ENCODE results near the gene CHFR. TPM values are rescaled to one million over a fixed set of nuclear protein-coding genes. Genes with fewer than 3 reads are reported as not detected.
"Not testable (repeated sequence)": the region's sequence is repeated elsewhere in the genome, so short reads cannot be mapped to it uniquely, and the experiment has no call there.

Gene CHFR, protein sequence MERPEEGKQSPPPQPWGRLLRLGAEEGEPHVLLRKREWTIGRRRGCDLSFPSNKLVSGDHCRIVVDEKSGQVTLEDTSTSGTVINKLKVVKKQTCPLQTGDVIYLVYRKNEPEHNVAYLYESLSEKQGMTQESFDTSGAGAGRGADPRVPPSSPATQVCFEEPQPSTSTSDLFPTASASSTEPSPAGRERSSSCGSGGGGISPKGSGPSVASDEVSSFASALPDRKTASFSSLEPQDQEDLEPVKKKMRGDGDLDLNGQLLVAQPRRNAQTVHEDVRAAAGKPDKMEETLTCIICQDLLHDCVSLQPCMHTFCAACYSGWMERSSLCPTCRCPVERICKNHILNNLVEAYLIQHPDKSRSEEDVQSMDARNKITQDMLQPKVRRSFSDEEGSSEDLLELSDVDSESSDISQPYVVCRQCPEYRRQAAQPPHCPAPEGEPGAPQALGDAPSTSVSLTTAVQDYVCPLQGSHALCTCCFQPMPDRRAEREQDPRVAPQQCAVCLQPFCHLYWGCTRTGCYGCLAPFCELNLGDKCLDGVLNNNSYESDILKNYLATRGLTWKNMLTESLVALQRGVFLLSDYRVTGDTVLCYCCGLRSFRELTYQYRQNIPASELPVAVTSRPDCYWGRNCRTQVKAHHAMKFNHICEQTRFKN
- total RNA-seq (64.7 and 66.5 TPM in 2 replicates), polyA plus RNA-seq (45.4 and 57.0 TPM in 2 replicates), polyA minus RNA-seq (123 and 127 TPM in 2 replicates), Bru-seq, nascent RNA (percentile 70 among the genes with signal in this experiment), BruChase-seq, experiment 1, labeled RNA remaining after a 6-hour chase (percentile 84 among the genes with signal in this experiment), BruChase-seq, experiment 2, labeled RNA remaining after a 2-hour chase (percentile 84 among the genes with signal in this experiment)
- 37.3 and 39.1 TPM in 2 replicates for polyA plus RNA-seq (2011; cell fraction: cytosol; rRNA removed)
- polyA plus RNA-seq (2011; cell fraction: nucleus; rRNA removed), result 161 and 181 TPM in 2 replicates
- 30.0 and 36.7 TPM in 2 replicates for polyA plus RNA-seq (2012)
- polyA minus RNA-seq (2011; cell fraction: cytosol; rRNA and poly(A)+ RNA removed), result not detected
- polyA minus RNA-seq (2011; cell fraction: nucleus; rRNA and poly(A)+ RNA removed), result 68.0 and 78.4 TPM in 2 replicates
- long read RNA-seq, transcript CHFR-205 (18 exons, 3,250 nt), result major isoform, 14 of 83 reads
- long read RNA-seq, partial matches to known transcripts, result 11 of 83 reads
- long read RNA-seq, other reads (novel, unspliced or antisense), result 53 of 83 reads

DNA sequence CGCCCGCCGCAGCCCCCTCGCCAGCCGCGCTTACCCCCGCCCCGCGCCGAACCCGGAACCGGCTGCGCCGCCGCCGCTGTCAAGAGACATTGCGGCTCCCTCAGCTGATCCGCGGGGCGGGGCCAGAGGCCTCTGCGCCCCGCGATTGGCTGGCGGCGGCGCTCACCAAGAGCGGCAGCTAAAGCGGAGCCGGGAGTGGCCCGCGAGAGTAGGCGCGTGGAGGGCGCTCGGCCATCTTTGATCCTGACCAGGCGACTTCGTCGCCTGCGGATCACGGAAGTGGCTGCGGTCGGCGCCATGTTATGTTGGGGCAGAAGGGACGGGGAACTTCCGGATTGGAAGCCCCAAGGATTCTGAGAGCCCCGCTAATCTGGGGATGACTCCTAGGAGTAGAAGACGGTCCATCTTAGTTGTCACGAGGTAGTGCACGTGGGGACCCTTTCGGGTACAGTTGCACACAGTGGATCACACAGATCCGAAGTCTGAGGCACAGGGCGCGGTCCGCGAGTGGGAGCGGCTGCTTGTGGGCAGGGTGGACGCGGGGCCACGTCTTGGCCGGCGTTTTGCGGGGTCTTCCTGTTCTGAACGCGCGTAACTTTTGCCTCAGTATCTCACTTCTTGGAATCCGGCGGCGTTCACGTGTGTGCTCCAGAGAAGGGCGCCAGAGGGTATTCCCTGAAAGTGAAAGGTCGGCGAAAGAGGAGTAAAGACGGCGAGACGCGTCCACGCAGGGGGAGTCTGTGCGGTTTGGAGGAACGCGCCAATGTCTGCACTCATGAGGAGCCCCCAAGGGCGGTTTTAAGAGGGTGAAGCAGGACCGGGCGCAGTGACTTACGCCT lies at the start of gene CHFR:
Gene CHFR, minus strand, starts transcription at position 93 of the 839 bp plus-strand sequence. CDS start 277 bp downstream, outside the sequence.
- Histone ChIP-seq H4K20me1 (replicated peaks; ENCODE audit: control insufficient read depth, extremely low read depth, insufficient read depth, low read length) (no peaks in the 10 kb centered on the region), H3K9me3 (replicated peaks; ENCODE audit: control insufficient read depth, insufficient read depth, low read length) (no peaks in the 10 kb centered on the region), H3K27me3 (ENCODE audit: control insufficient read depth in 2 of 2, insufficient read depth in 2 of 2, low read length in 2 of 2) (no peaks in the 10 kb centered on the region), H3K79me2 (ENCODE audit: control insufficient read depth, insufficient read depth, low read length) (peaks cover 13% of the 10 kb centered on the region), H2AFZ (ENCODE audit: low read depth, low read length) (peak within 1 kb of the TSS; percentile 78), H3K27ac (ENCODE audit: insufficient read depth, low read depth, low read length) (peak within 1 kb of the TSS; percentile 69), H3K9me1 (replicated peaks; ENCODE audit: control insufficient read depth, extremely low read depth, insufficient read depth, low read length) (no peaks in the 10 kb centered on the region), H3K9ac (replicated peaks; ENCODE audit: extremely low read depth, insufficient read depth, low read length) (peak within 1 kb of the TSS; percentile 81), H3K4me3 (replicated peaks in 1 of 3; ENCODE audit: insufficient read depth in 1 of 3, low read depth in 1 of 3, low read length in 3 of 3) (peak within 1 kb of the TSS; percentile 52 to 90 (median 67)), H3K4me1 (ENCODE audit: control insufficient read depth, extremely low read depth, insufficient read depth, low read length) (no peaks in the 10 kb centered on the region), H3K36me3 (ENCODE audit: control insufficient read depth in 2 of 2, extremely low read depth in 1 of 2, insufficient read depth in 2 of 2, low read length in 2 of 2) (peaks cover 0 to 3% of the 10 kb centered on the region in 2 experiments), H3K4me2 (ENCODE audit: insufficient read depth, low read length) (peak within 1 kb of the TSS; percentile 69)
- POLR2A ChIA-PET, result interaction anchor here (0.6 kb wide), 1 partner anchor 190 kb away, joined by 3 read pairs; no protein-coding TSS in a partner anchor
- CTCF ChIA-PET, result interaction anchor here (0.6 to 0.9 kb wide), 2 partner anchors 13 to 17 kb away, joined by 3 to 6 read pairs; no protein-coding TSS in a partner anchor
- peak; percentile 82 for FAIRE-seq
- DNase-seq (ENCODE audit: low read depth, low spot score), result peak; percentile 97
- intact Hi-C loops (cut with micrococcal nuclease) (loop anchor here (1.0 to 2.0 kb wide), 3 partner anchors 21 to 193 kb away; partner anchors contain the start of gene ZNF140), dilution Hi-C loops (cut with MboI; ENCODE audit: extremely low pct_ligation_motif_present, low sequenced_read_pairs) (no loop called here)
- TF ChIP-seq FOS (IDR thresholded peaks at IDR 0.05; ENCODE audit: borderline replicate concordance, insufficient read depth, low read length) (no peak), JUN (IDR thresholded peaks at IDR 0.05; ENCODE audit: borderline replicate concordance, insufficient read depth, insufficient read length, low read depth) (no peak), POLR2A (IDR thresholded peaks at IDR 0.05; ENCODE audit: low read depth, low read length) (peak; percentile 65), GATA2 (IDR thresholded peaks at IDR 0.05; ENCODE audit: insufficient read depth, insufficient read length, low read depth, low read length) (no peak), POLR2AphosphoS5 (IDR thresholded peaks at IDR 0.05; ENCODE audit: insufficient read depth, low read depth, low read length) (peak; percentile 59), MYC (IDR thresholded peaks at IDR 0.05; ENCODE audit: low read depth, low read length) (no peak), EZH2 (IDR thresholded peaks at IDR 0.05; ENCODE audit: borderline replicate concordance, low read depth, low read length, severe bottlenecking) (no peak)
- TF ChIP-seq, protein P1, sequence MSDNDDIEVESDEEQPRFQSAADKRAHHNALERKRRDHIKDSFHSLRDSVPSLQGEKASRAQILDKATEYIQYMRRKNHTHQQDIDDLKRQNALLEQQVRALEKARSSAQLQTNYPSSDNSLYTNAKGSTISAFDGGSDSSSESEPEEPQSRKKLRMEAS (IDR thresholded peaks at IDR 0.05; ENCODE audit: insufficient read depth, insufficient read length), result no peak
- TF ChIP-seq, protein P2, sequence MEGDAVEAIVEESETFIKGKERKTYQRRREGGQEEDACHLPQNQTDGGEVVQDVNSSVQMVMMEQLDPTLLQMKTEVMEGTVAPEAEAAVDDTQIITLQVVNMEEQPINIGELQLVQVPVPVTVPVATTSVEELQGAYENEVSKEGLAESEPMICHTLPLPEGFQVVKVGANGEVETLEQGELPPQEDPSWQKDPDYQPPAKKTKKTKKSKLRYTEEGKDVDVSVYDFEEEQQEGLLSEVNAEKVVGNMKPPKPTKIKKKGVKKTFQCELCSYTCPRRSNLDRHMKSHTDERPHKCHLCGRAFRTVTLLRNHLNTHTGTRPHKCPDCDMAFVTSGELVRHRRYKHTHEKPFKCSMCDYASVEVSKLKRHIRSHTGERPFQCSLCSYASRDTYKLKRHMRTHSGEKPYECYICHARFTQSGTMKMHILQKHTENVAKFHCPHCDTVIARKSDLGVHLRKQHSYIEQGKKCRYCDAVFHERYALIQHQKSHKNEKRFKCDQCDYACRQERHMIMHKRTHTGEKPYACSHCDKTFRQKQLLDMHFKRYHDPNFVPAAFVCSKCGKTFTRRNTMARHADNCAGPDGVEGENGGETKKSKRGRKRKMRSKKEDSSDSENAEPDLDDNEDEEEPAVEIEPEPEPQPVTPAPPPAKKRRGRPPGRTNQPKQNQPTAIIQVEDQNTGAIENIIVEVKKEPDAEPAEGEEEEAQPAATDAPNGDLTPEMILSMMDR (IDR thresholded peaks at IDR 0.05; ENCODE audit: extremely low read depth in 1 of 2, insufficient read depth in 1 of 2, low read depth in 1 of 2, low read length in 2 of 2), result no peak
- TSS peak; percentile 94 for BruUV-seq (replicated peaks)

DNA sequence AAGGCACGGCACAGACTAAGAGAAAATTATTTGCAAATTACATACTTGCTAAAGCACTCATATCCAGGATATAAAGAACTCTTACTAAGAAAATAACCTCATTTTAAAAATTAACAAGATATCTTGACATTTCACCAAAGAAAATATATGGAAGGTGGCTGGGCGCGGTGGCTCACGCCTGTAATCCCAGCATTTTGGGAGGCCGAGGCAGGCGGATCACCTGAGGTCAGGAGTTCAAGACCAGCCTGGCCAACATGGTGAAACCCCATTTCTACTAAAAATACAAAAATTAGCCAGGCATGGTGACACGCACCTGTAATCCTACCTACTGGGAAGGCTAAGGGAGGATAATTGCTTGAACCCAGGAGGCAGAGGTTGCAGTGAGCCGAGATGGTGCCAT lies 49.5 kb upstream of the CHFR start:
- H3K79me2 ChIP-seq (ENCODE audit: control insufficient read depth, insufficient read depth, low read length); BruUV-seq (replicated peaks); POLR2A ChIA-PET; H3K27me3 ChIP-seq (ENCODE audit: control insufficient read depth in 2 of 2, insufficient read depth in 2 of 2, low read length in 2 of 2); H3K4me3 ChIP-seq (replicated peaks in 1 of 3; ENCODE audit: insufficient read depth in 1 of 3, low read depth in 1 of 3, low read length in 3 of 3); DNase-seq (ENCODE audit: low read depth, low spot score); H3K4me2 ChIP-seq (ENCODE audit: insufficient read depth, low read length); H3K4me1 ChIP-seq (ENCODE audit: control insufficient read depth, extremely low read depth, insufficient read depth, low read length); H3K9me3 ChIP-seq (replicated peaks; ENCODE audit: control insufficient read depth, insufficient read depth, low read length); H3K9me1 ChIP-seq (replicated peaks; ENCODE audit: control insufficient read depth, extremely low read depth, insufficient read depth, low read length); H3K36me3 ChIP-seq (ENCODE audit: control insufficient read depth in 2 of 2, extremely low read depth in 1 of 2, insufficient read depth in 2 of 2, low read length in 2 of 2); H2AFZ ChIP-seq (ENCODE audit: low read depth, low read length); FAIRE-seq; H3K9ac ChIP-seq (replicated peaks; ENCODE audit: extremely low read depth, insufficient read depth, low read length); dilution Hi-C loops (cut with MboI; ENCODE audit: extremely low pct_ligation_motif_present, low sequenced_read_pairs); intact Hi-C loops (cut with micrococcal nuclease); H4K20me1 ChIP-seq (replicated peaks; ENCODE audit: control insufficient read depth, extremely low read depth, insufficient read depth, low read length); H3K27ac ChIP-seq (ENCODE audit: insufficient read depth, low read depth, low read length); CTCF ChIA-PET: not testable (repeated sequence)
